Activated CD4-positive, alpha-beta T cell treated with anti-CD3 and anti-CD28 coated beads, Interleukin-10, Interleukin-2, amounts not matched to agents 100 ng/mL and 50 ng/mL, durations not matched to agents 16 hours and 8 hours (primary cell): Measurements from ENCODE around the gene PRSS57.
"Not testable (repeated sequence)": the region's sequence is repeated elsewhere in the genome, so short reads cannot be mapped to it uniquely, and the experiment has no call there.

ENCODE experiments used
- DNase-seq: peaks from one replicate; pipeline ENCODE4 v3.0.0-alpha.2; 2020

The PRSS57 gene

DNA sequence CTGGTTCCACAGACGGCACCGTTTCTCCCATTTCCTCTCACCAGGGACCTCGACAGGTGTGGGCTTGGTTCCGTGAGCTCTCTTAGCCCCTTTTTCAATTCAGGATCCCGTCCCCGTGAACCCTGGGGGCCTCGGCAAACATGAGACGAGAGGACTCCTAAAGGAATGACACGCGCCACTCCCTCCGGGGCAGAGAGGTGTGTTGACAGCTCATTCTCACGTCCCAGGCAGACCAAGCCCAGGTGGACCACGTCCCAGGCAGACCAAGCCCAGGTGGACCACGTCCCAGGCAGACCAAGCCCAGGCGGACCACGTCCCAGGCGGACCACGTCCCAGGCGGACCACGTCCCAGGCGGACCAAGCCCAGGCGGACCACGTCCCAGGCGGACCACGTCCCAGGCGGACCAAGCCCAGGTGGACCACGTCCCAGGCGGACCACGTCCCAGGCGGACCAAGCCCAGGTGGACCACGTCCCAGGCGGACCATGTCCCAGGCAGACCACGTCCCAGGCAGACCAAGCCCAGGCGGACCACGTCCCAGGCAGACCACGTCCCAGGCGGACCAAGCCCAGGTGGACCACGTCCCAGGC, 28.2 kb downstream of the PRSS57 start:
- not testable (repeated sequence) for DNase-seq

DNA sequence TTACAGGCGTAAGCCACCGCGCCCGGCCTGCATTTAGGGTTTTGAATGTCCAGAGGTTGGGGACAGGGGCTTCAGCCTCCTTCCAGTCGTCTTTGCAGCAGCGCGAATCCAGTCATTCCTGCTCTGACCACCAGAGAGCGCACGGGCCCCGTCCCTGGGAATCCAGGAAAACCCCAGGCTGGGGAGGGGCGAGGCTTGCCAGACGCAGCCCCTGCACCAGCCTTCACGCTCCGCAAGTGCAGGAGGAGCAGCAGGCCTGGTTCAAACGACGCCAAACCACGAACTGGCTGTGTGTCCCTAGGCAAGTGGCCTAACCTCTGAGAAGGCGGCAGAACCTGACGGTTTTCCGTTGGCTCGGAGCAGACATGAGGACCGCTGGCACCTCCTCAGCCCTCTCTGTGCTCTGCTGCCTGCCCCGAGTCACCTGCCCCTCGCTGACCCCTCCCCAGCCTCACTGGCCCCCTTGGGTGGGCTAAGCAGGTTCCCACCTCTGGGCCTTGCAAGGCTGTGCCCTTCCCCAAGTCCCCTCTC, 30.3 kb downstream of the PRSS57 start:
- peak; percentile 83 for DNase-seq

DNA sequence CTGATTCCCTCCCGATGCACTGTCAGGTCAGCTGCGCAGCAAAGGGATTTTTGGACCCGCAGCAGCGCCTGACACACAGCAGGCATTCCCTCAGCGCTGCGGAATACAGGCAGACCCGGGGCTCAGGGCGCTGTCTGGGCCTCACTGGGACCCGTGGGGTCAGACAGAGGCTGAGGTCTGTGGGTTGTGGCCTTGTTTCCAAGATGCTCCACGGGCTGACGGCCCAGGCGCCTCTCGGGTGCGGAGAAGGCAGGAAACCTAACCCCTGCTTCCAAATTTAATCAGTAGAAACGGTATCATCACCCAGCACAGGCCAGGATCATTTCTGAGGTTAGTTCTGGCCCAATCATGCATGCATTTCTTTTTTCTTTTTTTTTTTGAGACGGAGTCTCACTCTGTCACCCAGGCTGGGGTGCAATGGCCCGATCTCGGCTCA, 31.6 kb downstream of the PRSS57 start:
- DNase-seq: no peak

DNA sequence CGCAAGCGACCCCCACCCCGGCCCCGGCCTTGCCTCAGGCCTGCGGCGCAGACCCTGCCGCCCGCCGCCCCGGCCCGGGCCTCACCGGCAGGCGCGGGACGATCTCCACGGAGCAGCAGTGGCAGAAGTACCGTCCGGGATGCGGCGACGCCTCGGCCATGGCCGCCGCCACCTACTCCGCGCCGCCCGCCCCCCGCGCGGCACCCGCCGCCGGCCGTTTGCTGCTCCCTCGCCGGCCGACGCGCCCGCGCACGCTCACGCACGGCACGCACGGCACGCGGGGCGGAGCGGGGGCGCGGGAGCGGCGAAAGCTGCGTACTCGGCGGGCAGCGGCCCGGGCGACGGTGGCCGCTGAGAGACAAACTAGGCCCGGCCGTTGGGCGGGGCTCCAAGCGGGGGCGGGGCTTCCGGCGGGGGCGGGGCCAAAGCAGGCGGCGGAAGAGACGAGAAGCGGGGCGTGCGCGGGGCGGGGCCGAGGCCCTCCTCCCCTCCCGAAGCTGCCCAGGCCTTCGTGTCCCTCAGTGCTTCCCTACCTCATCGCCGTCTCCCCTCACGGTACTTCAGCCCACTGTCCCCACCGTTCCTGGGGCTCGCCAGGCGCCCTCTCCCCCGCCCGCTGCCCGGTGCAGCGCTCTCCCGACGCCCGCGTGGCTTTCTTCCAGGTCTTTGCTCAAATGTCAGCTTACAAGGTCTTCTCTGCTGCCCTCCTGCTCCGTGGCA, 32.1 kb downstream of the PRSS57 start, which contains the start of gene RNF126:
Gene RNF126, minus strand, starts transcription at position 253 of the 720 bp plus-strand sequence. Its CDS starts 93 bp downstream, at position 160.
- DNase-seq: peak; percentile 96

DNA sequence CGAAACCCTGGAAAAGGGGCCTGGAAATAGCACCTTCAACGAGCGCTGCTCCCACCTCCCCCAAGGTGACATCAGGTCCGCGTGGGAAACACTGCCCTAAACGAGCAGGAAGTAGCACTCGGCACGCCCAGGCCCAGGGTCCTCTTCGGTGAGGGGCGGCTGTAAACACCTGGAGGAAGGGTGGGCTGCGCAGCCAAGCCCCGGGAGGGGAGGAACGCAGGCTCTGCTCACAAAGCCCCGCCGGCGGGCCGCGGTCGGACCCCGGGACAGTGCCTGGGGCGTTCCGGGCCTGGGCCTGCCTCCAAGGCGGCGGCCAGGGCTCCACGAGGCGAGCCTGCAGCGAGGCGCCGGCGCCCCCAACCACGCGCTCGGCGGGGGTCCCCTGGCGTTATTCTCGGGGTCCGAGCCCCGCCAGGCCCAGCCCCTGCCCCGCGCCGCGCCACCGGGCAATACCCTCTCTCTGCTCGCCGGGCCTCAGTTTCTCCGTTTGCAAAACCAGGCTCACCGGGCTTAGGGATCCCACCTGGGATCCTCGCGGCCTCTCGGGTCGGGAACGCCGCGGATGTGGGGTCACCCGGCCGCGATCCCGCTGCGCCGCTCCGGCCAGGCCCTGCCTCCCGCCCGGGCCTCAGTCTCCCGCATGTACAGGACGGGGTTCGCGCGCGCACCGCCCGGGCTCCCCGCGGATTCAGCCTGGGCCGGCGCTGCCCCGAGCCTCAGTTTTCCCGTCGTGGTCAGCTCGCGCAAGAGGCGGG, 32.9 kb downstream of the PRSS57 start:
- DNase-seq: peak; percentile 78

DNA sequence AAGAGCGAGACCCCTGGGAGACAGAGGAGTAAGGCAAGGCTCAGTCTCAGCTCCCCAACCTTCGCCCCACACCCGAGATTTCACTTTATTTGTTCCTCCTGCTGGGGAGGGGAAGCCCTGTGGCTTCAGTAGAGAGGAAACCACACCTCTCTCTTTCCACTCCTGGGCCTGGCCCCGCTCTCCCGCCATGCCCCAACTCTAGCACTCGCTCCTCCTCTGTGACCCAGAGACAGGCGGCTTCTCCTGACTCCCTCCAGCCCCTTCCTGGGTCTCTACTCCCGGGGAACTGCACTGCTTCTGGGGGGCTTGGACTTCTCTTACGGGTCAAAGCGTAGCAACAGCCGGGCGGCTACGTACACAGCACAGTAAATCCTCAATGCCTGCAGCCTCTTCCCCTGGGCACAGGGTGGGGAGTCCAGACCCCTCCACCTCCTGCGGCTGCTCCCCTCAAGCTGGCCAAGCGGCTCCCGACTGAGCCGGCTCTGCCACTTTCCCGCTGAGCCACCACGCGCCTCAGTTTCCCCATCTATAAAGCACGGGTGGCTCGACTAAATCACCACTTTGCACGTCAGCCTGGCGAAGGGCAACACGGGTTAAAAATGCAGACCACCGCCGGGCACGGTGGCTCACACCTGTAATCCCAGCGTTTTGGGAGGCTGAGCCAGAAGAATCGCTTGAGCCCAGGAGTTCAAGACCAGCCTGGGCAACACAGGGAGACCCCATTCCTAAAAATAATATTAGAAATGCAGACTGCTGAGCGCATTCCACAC, 33.6 kb downstream of the PRSS57 start:
- DNase-seq: peak; percentile 82

DNA sequence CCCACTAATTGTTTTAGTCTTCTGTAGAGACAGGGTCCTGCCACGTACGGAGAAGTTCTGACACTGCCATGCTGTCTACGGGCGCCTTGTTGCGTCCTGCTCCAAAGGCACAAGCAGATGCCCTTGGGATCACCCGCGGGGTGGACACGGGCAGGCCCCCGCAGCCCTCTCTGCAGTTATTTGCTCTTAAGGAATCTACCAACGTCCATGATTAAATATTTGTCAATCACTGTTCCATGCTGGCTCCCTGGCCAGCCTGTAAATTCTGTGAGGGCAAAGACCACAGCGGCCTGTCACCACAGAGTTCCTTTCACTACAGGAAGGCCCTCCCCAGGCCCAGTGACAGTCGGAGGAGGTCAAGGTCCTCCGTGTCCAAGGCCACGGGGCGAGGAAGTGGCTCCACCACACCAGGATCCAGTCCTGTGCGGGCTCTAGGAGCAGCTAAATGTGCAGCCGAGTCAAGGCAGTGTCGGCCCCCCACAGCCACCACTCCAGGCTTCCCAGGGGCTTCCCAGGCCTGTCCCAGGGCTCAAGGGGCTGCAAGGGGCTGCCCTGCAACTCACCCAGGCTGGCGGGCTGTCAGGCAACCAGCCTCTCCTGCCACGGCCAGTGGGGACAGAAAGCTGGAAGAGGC, 34.3 kb downstream of the PRSS57 start:
- no peak for DNase-seq

DNA sequence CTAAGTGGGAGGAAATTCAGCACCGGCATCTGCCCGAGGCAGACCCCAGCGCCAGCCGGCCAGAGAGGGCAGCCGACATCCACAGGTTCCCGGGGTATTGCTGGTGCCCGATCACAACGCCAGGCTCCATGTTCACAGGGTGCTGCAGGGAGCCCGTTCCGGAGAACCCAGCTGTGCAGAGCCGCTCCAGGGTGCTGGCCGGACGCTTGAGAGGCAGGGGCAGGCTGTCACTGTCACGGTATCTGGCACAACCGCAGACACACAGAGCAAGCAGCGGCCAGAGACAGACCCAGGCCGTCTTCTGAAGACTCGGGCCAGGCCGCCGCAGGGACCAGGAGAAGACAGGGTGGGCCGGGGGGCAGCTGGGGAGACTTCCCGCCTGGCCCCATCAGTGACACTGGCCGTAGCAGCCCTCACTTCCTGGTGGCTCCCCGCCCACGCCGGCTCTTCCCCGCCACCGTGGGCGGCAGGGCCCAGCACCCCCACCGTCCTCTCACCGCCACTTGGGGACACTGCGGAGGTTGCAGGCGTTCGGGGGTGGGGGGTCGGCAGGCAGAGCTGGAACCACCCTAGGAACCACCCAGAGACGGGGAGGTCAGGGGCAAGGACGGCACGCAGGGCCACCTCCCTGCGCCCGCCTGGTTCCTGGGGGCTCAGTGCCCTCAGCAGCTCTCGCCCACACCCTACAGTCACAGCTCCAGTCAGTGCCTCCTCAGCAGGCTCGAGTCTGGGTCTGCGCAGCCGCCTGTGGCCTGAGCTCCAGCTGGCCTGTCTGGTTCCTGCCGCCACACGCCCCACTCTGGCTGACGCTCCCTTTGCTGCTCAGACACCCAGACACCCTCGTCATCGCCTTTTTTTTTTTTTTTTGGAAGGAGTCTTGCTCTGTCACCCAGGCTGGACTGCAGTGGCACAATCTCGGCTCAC, 36.1 kb downstream of the PRSS57 start:
- DNase-seq: no peak

DNA sequence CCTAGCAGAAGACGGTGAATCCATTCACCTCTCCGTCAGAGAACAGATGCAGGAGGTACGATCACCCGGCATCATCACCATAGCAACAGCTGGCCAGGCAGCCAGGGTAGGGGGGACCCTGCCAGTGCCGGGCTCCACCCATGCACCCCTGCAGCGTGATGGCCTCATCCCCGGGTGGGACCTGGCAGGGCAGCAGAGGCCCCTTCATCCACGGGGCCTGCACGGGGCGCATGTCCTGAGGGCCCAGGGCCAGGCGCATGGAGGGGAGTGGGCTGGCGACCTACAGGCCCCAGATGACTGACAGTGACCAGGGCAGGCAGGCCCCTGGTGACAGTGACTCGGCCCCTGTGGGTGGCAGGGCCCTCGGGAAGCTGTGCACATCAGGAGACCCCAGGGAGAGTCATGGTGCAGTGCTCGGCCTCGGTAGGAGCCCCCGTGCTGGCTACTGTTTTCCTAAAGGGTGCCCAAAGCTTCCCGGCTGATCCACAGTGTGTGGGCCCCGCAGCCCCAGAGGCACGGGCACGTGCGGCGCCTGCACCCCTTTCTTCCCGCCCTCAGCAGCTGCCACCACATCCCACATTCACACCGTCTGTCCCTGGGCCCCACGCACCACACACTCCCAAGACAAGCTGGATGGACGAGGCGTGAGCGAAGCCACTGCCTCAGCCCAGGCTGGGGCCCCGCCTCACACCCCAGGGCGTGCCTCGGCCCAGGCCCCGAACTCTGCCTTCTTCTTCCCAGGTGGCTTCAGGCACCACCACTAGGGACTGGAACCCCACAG, 37.0 kb downstream of the PRSS57 start:
- DNase-seq: no peak

DNA sequence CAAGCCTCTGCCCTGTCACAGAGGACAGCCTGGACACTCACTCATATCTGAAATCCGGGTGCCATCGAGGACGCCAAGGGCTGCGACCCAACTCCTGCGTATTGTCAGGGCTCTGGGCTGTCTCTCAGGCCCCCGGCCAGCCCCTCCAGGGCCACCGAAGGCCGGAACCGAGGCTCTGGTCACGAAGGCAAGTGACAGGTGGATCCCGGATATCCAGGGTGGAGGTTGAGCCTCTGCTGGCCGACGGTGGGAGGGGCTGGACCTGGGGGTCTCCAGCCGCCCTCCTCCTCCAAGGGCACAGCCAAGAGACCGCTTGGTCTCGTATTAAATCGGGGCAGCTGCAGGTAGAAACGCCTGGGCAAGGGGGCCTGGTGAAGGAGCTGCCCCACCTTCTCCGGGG, 37.6 kb downstream of the PRSS57 start:
- DNase-seq: no peak

DNA sequence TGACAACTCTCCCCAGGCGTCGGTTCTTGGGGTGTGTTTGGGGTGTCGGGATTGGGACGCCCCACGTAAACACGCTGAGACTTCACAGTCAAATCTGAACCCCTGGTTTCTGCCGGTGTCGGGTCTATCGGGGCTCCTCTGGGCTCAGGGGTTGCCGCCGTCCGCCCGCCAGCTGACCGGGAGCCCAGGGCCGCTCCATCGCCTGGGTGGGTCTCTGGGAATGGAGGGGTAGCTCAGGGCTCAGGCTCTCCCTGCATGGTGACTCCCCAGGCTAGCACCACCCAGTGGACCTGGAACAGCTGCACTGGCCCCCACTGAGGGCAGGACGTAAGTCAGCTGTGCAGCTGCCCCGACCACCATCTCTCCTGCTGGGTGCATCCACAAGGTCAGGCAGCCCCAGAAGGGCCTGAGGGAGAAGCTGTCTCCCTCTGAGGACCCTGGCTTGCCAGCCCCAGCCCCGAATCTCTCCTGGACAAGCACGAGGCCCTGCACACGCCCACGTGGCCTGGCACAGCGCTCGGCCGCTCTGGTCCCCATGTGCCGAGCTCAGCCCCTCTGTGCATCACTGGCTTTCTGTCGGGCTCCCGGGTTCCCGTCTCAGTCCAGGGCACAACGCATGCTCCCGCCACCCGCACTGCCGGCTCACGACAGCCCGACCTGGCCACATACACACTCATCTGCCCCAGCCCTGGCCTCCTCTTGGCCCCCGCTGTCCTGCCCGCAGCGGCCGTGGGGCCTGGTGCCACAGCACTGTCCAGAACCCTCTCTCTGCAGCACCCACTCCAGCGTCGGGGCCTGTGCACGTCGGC, 38.3 kb downstream of the PRSS57 start:
- no peak for DNase-seq

DNA sequence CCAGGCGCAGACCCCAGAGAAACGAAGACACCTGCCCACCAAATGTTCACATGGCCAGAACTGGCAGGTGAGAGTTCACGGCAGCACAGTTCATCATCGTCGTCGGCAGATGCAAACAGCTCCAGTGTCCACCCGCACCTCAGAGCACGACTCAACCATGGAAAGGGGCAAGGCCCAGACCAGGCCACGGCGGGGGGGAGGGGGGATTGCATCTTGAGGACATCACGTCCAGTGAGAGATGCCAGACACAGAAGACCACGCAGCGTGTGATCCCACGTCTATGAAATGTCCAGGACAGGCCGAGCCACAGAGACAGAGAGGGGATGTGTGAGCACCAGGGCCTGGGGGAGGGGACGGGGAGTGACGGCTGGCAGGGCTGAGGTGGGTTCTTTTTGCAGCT, 39.6 kb downstream of the PRSS57 start:
- DNase-seq: no peak

DNA sequence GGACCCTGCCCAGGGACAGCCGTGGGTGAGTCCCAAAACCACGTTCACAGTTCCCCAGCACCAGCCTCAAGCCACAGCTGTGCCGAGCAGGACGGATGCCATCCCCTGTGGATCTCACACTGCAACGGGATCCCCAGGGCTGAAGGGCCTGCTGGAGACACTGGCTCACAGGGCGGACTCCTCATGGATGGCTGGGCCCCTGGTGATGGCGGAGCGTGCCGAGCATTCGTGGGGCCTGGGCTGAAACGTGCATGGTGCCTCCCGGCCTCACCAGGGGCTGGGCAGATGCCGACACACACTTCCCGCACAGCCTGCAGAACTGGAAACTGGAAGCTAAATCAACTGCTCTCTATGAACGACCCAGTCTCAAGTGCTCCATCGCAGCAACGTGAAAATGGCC, 41.8 kb downstream of the PRSS57 start:
- DNase-seq: no peak

DNA sequence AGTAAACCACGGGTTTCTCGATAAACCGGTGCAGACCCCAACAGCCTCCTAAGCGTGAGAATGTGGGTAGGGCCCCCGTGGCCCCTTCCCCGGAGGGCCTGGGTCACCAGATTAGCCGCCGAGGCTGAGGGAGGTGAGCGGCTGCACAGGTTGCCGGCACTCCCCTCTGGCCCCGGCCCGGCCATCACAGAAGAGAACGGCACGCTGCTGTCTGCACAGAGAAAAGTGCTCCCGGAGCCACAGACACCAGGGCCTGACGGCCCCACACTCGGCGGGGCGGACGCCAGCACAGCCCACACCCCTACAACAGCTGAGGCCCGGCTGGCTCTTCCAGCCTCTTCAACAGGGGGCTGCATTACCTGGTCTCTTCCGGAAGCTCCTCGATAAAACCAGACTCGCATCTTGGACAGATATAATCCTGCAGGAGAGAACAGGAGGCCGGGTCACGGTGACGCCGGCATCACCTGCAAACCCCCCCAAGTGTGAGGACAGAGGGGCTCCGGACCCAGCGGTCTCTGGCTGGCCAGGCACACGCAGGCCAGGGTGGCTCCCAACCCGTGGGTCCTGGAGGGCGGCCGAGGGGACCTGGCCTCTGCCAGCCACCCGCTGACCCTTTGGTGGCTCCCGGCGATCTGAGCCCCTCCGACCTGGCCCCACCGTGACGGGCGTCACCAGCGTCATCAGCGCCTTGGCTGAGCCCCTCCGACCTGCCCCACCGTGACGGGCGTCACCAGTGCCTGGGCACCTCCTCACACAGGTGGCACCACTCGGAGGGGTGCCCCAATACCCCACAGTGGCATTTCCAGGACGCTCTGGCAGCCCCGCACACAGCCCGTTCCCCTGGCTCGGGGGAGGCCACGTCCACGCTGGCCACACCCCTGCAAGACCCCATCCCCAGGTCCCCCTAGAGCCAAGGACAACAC, 42.5 kb downstream of the PRSS57 start:
- no peak for DNase-seq

DNA sequence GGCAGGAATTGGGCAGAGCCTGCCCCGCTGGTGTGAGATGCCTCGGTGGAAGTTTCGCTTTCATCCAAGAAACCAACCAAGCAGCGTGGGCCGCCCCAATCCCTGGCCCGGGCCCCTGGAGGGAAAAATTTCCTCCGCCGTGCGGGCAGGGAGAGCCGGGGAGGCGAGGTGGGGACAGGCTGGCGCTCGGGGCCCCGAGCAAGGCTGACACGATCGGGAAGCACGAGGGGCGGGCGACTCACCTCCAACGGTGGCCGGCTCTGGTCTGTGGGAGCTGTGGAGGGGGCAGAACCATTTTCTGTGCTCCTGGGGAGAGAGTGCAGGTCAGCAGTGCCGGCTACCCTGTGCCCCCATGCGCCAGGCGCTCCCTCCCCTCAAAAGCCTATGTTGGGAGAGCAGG, 43.3 kb downstream of the PRSS57 start:
- DNase-seq: no peak

DNA sequence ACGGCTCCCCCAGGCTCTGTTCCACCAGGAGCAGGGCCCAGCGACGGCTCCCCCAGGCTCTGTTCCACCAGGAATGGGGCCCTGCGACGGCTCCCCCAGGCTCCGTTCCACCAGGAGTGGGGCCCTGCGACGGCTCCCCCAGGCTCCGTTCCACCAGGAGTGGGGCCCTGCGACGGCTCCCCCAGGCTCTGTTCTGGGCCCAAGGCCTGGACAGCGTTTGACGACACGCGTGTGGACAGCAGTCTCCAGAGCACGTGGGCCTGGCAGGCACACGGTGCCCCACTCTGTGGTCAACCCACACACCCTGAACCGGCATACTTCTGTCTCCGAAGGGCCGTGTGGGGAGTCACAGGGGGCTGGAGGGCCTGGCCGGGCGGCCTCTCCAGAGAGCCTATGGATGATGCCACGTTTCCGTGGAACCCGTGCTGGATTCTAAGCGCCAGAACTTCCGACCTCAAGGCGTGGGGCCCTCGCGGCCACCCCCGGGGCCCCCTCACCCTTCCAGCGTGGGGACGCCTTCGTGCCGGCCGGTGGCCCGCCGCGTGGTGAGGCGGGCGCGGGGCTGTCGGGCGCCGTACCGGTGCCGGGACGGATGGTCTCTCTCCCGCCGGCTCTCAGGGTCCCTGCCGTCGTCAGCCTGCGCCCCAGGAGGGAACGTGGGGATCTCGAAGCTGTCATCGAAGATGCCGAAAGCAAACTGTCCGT, 44.0 kb downstream of the PRSS57 start:
- DNase-seq: no peak

DNA sequence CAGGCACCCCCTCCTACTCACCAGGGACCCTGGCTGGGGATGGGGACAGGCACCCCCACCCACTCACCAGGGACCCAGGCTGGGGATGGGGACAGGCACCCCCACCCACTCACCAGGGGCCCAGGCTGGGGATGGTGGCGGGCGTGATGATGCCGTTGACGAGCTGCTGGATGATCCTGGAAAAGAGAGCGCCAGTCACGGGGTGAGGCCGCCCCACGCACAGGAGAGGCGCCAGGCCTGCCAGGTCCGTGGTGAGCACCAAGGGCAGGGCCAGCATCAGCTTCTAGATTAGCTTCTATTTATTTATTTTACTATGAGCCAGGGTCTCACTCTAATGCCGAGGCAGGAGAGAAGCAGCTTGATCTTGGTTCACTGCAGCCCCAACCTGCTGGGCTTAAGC, 45.1 kb downstream of the PRSS57 start:
- DNase-seq: no peak
